Neutrophil (primary cell): ENCODE measurements around the gene RNF217.
"Not testable (repeated sequence)": the region's sequence is repeated elsewhere in the genome, so short reads cannot be mapped to it uniquely, and the experiment has no call there.

ENCODE experiments used
- H3K27ac ChIP-seq: fragments of 200-600 bp; sonication (generic); 2 replicates; pipeline ENCODE4 v1.5.1; 2016; ENCODE audit warnings: mild to moderate bottlenecking, moderate library complexity
- H3K27me3 ChIP-seq: fragments of 200-600 bp; sonication (generic); 2 replicates; pipeline ENCODE4 v1.6.0; 2016; ENCODE audit warnings: mild to moderate bottlenecking
- H3K36me3 ChIP-seq: fragments of 200-600 bp; sonication (generic); 2 replicates; pipeline ENCODE4 v1.5.1; 2017
- H3K4me1 ChIP-seq, 2 experiments: fragments of 200-600 bp in 1 of 2; sonication (generic) in 1 of 2; 1 replicate in 1 of 2; 2 replicates in 1 of 2; pipeline versions ENCODE4 v1.5.1 to v1.6.1; 2013 to 2016; ENCODE audit warnings: low read depth in 1 of 2, low read length in 1 of 2, mild to moderate bottlenecking in 1 of 2, moderate library complexity in 1 of 2; ENCODE audit not compliant: control insufficient read depth in 1 of 2, insufficient read depth in 1 of 2
- H3K4me3 ChIP-seq, 2 experiments: fragments of 200-600 bp in 1 of 2; sonication (generic) in 1 of 2; 1 replicate in 1 of 2; 2 replicates in 1 of 2; pipeline ENCODE4 v1.5.1; 2013 to 2016; ENCODE audit warnings: low read depth in 1 of 2, low read length in 1 of 2, mild to moderate bottlenecking in 1 of 2, moderate library complexity in 1 of 2
- H3K9me3 ChIP-seq: fragments of 200-600 bp; sonication (generic); 2 replicates; pipeline ENCODE4 v1.5.1; 2016
- TF ChIP-seq, protein P1 (sequence below): fragments of 200-600 bp; sonication (generic); IDR thresholded peaks from 2 replicates; pipeline ENCODE4 v1.5.1; 2016; ENCODE audit warnings: antibody characterized with exemption

The RNF217 gene

GRCh38 chr6:125123468-125124048, 161.3 kb downstream of the RNF217 start:
- Histone ChIP-seq H3K4me3 (no peak overlapping the region), H3K36me3 (no peaks in the 10 kb centered on the region), H3K9me3 (no peaks in the 10 kb centered on the region), H3K27me3 (no peaks in the 10 kb centered on the region), H3K4me1 (peaks cover 7 to 10% of the 10 kb centered on the region in 2 experiments), H3K27ac (no peak overlapping the region)
- TF ChIP-seq, protein P1, sequence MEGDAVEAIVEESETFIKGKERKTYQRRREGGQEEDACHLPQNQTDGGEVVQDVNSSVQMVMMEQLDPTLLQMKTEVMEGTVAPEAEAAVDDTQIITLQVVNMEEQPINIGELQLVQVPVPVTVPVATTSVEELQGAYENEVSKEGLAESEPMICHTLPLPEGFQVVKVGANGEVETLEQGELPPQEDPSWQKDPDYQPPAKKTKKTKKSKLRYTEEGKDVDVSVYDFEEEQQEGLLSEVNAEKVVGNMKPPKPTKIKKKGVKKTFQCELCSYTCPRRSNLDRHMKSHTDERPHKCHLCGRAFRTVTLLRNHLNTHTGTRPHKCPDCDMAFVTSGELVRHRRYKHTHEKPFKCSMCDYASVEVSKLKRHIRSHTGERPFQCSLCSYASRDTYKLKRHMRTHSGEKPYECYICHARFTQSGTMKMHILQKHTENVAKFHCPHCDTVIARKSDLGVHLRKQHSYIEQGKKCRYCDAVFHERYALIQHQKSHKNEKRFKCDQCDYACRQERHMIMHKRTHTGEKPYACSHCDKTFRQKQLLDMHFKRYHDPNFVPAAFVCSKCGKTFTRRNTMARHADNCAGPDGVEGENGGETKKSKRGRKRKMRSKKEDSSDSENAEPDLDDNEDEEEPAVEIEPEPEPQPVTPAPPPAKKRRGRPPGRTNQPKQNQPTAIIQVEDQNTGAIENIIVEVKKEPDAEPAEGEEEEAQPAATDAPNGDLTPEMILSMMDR: no peak

DNA sequence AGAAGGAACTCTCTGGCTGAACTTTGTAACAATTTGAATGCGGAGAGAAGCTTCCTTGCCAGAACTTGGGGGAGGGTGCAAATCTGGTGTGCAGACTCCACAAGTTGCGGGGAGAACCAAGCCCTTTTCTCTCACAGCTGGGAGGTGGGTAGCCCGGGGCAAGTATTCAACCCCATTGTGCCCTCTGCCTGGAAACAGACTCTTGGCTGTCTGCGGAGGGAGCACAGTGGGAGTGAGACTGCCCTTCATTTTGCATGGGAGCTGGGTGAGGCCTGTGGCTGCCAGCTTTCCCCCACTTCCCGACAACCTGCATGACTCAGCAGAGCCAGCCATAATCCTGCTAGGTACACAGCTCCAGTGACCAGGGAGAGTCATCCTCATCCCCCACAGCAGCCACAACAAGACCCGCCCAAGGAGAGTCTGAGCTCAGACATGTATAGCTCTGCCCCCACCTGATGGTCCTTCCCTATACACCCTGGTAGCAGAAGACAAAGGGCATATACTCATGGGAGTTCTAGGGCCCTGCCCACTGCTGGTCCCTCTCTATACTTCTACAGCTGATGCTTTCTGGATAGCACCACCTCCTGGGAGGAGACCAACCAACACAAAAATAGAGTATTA, 161.9 kb downstream of the RNF217 start:
- Histone ChIP-seq H3K4me3 (no peak overlapping the region), H3K27me3 (no peaks in the 10 kb centered on the region), H3K9me3 (no peaks in the 10 kb centered on the region), H3K27ac (no peak overlapping the region), H3K4me1 (peaks cover 7 to 10% of the 10 kb centered on the region in 2 experiments), H3K36me3 (no peaks in the 10 kb centered on the region)
- TF ChIP-seq, protein P1: no peak

DNA sequence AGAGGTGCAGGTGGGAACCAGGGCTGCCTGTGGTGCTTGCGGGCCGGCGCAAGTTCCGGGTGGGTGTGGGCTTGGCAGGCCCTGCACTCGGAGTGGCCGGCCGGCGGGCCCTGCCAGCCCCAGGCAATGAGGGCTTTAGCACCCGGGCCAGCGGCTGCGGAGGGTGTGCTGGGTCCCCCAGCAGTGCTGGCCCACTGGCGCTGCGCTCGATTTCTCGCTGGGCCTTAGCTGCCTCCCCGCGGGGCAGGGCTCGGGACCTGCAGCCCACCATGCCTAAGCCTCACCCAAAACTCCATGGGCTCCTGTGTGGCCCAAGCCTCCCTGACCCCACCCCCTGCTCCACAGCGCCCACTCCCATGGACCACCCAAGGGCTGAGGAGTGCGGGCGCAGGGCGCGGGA, 163.6 kb downstream of the RNF217 start:
- H3K9me3 ChIP-seq, H3K27me3 ChIP-seq, H3K36me3 ChIP-seq, H3K27ac ChIP-seq, H3K4me1 ChIP-seq, H3K4me3 ChIP-seq: not testable (repeated sequence)

DNA sequence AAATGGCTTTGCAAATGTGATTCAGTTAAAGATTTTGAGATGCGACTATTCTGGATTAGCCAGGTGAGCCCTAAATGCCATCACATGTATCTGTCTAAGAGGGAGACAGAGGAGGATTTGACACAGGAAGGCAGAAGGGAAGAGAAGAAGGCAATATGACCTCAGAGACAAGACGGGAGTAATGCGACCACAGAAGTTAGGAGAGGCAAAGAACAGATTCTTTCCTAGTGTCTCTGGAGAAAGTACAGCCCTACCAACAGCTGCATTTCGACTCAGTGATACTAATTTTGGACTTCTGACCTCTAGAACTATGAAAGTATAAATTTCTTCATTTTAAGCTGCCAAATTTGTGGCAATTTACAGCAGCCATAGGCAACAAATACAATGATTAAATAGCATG, 167.1 kb downstream of the RNF217 start:
- Histone ChIP-seq H3K27me3 (no peaks in the 10 kb centered on the region), H3K4me1 (no peaks in the 10 kb centered on the region), H3K36me3 (no peaks in the 10 kb centered on the region), H3K9me3 (no peaks in the 10 kb centered on the region), H3K27ac (no peak overlapping the region), H3K4me3 (no peak overlapping the region)
- TF ChIP-seq, protein P1: no peak

DNA sequence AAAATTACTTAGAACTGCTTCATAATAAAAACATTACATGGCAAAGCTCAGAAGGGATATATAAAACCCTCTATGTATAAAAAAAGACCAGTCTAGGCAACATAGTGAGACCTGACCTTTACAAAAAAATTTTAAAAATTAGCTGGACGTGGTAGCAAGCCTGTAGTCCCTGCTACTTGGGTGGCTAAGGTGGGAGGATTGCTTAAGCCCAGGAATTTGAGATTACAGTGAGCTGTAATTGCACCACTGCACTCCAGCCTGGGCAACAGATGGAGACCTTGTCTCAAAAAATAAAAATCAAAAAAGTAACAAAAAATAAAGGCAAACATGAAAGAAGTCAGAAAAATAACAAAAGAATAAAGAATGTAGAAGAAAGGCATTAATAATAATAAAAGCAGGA, 169.8 kb downstream of the RNF217 start:
- Histone ChIP-seq H3K9me3 (no peaks in the 10 kb centered on the region), H3K4me1 (no peaks in the 10 kb centered on the region), H3K4me3 (no peak overlapping the region), H3K36me3 (no peaks in the 10 kb centered on the region), H3K27ac (no peak overlapping the region), H3K27me3 (no peaks in the 10 kb centered on the region)
- TF ChIP-seq, protein P1: no peak

GRCh38 chr6:125136378-125136777, 174.1 kb downstream of the RNF217 start:
- Histone ChIP-seq H3K4me1 (no peaks in the 10 kb centered on the region), H3K27me3 (no peaks in the 10 kb centered on the region)
- TF ChIP-seq, protein P1: no peak

More at GRCh38 chr6:125136378-125136777, 174.1 kb downstream of the RNF217 start:
- Histone ChIP-seq H3K27ac (no peak overlapping the region), H3K36me3 (no peaks in the 10 kb centered on the region), H3K4me3 (no peak overlapping the region), H3K9me3 (no peaks in the 10 kb centered on the region)
